GM18907 (cell line): Measurements from ENCODE around the gene FYN.
A peak's percentile ranks its signal among the peaks of the same experiment; 100 is the strongest.

Source experiments
- ATAC-seq: cut with Tn5 transposase; IDR thresholded peaks from one replicate; pipeline ENCODE4 v1.9.1; 2021; ENCODE audit warnings: mild to moderate bottlenecking, moderate library complexity; ENCODE audit not compliant: unreplicated experiment

The FYN gene

DNA sequence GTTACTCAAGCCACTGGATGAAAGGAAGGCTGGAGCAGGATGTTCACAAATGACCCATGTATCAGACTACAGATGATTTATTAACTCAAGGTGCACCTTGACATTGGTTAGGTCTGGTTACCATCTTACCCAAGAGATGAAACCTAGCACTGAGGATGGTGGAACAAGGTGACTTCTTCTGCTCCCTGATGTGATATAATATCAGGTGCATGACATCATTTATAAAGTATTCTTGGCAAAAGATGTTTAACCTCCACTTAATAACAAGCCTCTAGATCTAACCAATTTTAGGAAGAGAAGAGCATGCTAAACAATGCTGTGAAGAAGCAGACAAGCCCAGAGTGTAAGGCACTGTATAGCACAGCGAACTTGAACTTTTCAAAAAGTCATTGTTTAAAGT, 100.9 kb downstream of the FYN start:
- ATAC-seq = no peak

DNA sequence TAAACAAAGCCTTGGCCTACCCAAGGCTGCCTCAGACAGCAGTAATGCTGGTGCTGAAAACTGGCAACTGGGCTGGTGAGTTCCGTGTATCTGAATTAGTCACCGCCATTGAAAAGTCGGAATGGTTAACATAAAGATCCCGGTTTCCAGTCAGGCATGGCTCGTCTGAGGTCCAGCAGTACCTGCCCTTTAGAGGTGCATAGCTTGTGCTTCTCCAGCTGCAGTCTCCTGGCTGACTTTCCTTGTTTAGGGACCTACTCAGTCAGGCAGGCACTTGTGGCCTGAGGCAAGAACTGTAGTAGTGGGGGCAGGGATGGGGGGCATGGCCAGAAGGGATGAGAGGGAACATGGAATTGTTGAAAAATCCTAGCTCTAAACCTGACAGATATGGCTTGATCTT, 101.6 kb downstream of the FYN start:
- no peak for ATAC-seq

DNA sequence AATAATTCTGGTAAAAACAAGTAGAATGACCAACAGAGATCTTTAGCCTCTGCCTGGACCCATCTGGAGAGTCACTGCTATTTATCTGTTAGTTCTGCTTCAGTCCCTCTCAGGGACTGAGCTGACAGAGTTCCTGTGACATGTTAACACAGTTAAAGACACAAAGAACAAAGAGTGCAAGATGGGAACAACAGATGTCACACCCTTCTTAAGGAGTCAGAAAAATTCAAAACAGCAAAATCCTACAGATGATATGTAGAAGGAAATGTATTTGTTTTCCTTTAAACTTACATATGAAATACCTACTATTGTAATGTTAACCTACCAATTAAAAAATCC, 102.2 kb downstream of the FYN start:
- no peak for ATAC-seq

DNA sequence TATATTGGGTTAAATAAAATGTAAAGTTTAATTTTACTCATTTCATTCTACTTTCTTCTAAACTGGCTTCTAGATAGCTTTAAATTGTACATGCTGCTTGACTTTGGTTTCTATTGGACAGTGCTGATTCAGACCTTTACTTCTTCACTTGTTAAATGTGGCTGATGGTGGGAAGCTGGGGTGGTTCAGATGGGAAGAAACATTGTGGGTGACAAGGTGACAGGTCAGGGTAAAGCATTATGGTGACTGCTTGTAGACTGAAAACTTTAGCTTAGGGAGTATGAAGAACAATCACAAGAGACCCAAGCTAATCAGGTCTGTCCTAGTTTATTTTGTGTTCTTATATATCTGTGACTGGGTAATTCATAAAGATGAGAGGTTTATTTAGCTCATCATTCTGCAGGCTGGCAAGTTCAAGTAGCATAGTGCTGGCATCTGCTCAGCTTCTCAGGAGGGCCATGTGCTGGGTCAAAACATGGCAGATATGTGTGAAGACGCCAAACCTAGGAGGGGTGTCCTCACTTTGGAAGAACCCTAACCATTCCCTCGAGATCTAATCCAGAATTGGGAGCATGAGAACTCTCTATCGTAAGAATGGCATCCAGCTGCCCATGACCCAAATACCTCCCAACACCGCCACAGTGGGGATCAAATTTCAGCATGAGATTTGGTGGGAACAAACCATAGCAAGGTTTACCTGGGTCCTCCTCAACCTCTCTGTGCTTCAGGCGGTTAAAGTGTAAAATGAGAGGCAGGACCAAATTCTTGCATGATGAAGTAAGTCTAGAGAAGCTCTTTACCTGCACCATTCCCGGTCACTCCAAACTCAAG, 102.8 kb downstream of the FYN start:
- ATAC-seq = no peak

GRCh38 chr6:111769365-111770152, 103.7 kb downstream of the FYN start:
- ATAC-seq = no peak

GRCh38 chr6:111768431-111768770, 104.9 kb downstream of the FYN start:
- ATAC-seq = no peak

DNA sequence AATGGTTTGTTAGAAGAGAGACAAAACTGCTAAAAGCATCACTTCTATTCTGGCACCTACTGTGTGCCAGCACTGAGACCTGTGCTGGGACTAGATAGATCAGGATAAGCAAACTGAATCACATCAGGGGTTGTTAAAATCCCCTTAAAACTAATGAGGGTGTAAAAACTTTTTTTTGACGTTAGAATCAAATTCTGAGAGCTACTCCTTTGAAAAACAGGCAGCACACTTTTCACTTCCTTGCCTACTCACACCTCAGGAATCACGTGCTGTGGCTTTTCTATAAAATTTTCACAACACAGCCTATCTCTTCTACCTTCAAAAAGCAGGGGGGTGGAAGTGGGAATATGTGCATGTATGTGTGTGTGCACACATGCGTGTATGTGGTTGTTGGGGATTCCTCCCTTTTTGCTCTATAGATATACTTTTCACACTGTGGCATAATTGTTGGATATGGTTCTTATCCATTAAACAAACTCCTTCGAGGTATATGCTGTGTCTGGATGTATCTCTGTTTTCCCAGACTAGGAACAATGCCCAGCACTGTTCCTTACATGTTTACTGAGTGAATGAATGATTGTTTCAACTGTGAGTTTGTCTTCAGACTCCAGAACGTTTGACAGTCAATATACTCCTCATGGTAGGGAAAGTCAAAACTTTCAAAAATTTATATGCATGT, 105.4 kb downstream of the FYN start:
- ATAC-seq = no peak

DNA sequence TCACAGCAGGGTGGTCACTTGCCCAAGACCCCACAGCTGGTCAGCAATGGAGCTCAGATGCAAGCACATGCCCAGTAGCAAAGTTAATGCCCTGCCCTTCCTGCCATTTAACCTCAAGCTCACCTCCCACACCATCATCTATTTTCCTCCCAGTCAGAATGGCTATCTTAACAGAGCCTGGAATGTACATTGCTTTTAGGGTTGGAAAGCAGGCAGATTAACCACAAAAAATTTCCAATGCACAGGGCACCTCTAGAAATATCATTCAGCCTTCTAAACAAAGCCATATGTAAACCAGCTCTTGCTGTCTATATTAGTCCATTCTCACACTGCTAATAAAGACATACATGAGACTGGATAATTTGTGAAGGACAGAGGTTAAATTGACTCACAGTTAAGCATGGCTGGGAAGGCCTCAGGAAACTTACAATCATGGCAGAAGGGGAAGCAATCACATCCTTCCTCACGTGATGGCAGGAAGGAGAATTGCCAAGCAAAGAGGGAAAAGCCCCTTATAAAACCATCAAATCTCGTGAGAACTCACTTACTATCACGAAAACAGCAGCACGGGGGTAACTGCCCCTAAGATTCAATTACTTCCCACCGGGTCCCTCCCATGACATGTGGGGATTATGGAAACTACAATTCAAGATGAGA, 106.9 kb downstream of the FYN start:
- no peak for ATAC-seq

DNA sequence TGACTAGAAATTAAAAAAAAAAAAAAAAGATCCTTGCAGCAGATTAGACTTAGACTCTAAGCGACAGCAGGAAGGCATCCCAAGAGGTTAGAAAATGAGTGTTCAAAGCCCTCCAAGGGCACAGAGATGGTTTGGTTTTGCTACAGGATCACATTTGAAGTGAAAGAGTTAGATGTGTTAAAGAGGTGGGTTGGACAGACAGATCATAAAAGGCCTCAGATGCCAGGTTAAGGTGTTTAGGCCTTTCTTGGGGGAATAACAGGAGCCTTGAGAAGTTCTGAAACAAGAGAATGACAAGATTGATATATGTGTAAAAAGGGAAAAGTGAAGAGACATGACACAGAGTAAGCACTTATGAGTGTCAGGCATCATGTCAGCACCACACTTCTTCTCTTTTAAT, 107.5 kb downstream of the FYN start:
- ATAC-seq = no peak

- peak; percentile 79 for ATAC-seq
Measured at GRCh38 chr6:111764238-111765175, 108.7 kb downstream of the FYN start.

DNA sequence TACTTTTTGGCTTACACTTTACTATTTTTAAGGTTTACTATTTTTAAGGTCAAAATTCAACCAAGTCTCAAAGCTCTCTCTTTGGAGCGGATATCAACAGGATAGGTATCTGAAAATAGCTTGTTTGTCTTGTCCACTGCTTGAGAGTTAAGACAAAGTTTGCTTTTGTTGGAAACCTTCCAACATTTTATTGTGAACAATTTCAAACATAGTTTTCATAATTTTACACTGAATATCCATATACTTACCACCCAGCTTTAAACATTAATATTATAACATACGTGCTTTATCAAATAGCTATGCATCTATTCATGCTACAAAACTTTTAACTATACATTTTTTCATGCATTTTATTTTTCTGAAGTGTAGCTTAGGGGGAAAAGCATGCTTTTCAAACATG, 109.9 kb downstream of the FYN start:
- ATAC-seq = no peak

DNA sequence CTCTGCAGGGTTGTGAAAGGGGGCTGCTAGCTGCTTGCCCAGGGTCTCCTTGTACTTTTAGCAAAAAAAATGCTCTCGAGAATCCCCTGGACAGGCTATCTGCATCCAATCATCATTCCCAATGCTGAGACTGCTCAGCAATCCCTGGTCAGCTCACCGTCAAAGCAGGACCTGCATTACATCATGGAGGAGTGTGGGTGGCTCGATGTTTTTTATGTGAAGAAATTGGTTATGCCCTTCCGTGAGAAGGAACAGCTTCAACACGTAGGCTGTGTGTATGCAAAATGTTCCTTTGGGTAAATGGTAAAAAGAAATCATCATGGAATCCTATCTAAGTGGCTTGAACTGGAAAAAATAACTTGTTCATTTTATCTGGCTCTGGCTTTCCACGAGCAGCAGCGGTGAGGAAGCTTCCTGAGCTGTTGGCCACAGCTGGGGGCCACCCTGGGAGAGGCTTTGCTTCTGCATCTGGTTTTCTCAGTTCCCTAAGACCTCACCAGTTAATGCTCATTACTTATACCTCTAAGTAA, 111.4 kb downstream of the FYN start:
- ATAC-seq = peak; percentile 48

DNA sequence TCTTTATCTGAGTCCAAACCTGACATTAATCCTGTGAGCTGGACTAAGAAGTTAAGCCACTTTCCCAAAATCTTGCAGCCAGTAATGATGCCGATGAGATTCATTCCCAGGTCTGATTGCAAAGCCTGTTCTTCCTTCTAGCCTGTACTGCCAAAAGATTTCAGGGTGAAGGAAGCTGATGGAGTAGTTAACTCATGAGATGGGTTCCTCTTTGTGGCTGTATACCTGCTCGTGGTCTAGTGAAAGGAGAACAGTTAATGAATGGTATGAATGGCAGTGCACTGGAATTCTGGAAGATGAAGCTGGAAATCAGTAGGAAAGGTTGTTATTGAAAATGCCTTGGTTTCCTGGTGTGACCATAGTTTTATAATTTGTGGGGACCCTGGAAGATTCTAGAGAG, 112.0 kb downstream of the FYN start:
- no peak for ATAC-seq

DNA sequence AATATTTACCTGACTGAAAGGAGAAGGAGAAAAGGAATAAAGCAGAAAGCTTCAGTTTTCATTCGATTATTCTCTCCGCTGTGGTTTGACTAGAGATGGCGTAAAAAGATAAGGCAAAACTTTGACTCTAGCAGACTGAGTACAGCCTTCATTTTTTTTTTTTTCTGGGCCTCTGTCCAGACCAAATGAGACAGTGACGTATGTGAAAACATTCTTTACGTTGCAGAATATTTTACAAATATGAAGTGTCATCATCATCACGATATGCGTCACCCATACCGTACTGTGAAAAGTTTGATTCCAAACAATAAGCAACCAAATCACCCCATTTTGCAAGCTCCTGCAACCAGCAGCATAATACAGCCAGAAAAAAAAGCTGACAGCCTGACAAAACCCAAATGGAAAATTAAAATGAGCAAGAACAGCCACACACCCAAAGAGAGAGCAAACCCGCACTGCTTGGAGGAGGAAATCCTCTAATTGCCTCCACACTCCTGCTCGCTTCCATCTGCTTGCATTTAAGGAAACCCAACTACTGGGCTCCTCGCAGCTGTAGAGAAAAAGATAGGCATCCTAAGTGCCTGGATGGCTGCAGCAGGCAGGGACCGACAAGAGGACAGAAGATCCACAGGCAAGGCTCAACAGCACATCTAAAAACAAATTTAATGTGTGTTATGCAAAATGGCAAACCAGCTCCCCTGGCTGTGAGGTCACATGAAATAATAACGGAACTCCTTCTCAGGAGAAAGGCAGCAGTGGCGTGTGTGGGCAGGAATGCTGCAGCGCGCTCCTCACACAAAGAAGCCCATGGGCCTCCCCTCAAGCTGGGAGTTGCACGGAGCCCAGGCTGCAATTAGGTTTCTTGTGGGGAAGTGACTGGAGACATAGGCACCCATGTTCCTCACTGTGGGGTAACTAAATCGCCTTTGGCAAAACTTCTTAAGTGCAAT, 113.1 kb downstream of the FYN start:
- no peak for ATAC-seq

DNA sequence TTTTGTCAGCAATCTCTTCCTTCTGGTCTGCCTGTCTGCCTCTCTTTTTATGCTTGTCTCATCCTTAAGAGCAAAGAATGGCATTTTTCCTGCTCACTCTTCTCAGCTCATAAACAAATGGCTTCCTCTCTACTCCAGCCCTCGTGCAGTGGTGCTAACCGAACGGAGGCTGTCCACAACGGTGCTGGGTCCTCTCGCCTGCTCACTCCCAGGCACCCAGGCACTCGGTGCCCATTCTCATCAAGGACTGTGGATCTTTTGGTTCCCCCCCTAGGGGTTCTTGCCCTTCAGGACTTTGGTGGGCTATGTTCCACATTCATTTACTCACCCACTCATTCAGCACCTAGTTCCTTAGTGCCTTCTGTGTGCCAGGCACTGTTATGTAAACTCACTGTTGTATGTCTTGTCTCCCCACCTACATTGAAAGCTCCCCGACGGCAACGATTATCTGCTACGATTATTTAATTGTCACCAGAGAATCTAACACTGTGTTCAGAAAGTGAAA, 113.9 kb downstream of the FYN start:
- ATAC-seq = no peak

DNA sequence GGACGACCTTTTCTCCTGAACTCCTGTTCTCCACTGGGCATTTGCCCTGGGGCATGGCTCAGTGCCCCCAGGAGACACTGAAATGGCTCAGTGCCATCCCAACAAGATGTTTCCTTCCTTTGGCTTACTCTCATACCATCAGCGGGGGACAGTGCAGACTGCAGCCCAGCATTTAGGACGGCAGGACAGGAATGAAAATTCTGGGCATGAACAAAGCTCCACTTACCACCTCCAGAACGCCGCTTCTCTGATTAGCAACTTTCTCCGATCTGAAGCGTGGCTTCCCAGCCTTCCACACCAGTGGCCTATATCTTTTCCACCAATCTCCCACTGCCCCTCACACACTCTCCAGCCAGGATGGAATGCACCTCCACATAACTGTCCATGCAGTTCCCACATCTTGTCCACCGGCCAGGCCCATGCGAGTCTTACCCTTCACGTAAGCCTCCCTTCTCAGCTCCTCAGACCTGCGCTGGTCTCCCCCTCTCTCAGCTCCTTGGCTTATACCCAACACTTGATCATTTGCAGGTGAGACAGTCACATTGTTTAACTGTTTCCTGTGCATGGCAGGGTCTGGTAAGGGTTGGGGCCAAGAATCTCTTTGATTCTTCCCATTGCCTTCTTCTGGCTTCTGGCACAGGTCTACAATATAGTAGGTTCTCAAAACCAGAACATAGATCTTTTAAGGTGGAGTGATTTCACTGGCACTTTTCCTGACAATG, 114.5 kb downstream of the FYN start:
- ATAC-seq = no peak

DNA sequence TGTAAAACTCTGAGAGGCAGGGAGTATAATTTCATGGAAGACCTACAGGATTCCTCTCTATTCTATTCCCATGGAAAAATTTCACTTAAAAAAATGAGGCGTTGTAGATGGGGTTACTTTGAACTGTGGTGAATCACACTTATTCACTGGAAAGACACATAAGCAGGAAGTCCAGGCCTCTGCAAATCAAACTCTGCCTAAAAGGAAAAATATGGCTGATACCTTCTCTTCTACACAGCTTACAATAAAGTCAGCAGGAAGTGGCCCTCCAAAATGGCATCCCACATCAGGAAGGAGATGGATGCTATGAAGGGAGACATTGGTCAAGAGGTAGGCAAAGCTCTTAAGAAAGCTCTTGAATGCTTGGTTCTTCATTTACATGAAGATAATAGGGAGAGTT, 115.9 kb downstream of the FYN start:
- ATAC-seq = no peak

- no peak for ATAC-seq
Measured at GRCh38 chr6:111754423-111754822, 118.8 kb downstream of the FYN start.
